ENCODE measurements around the gene KCNJ10.

KCNJ10 gene

GRCh38 chr1:159994896-159995295 is 75.1 kb downstream of the KCNJ10 start:
- Histone ChIP-seq H4K8ac (ENCODE audit: low read depth, low read length) (no peak overlapping the region), H3K79me1 (ENCODE audit: low read depth, low read length) (no peaks in the 10 kb centered on the region), H4K91ac (ENCODE audit: low read depth, low read length, poor library complexity) (no peak overlapping the region), H3K18ac (ENCODE audit: low read length) (no peak overlapping the region), H2BK12ac (ENCODE audit: low read length) (no peak overlapping the region), H3K36me3 (replicated peaks in 1 of 2; ENCODE audit: control insufficient read depth in 2 of 2, insufficient read depth in 2 of 2, low read length in 2 of 2) (no peaks in the 10 kb centered on the region), H3K9me3 (replicated peaks in 1 of 2; ENCODE audit: control insufficient read depth in 2 of 2, insufficient read depth in 1 of 2, low read depth in 1 of 2, low read length in 2 of 2) (peaks cover 0 to 2% of the 10 kb centered on the region in 2 donors), H3K14ac (ENCODE audit: low read length) (no peak overlapping the region), H2BK15ac (ENCODE audit: low read length) (no peak overlapping the region), H3K4me1 (ENCODE audit: control insufficient read depth in 2 of 2, insufficient read depth in 1 of 2, low read depth in 1 of 2, low read length in 2 of 2) (peaks cover 0 to 2% of the 10 kb centered on the region in 2 donors), H3K27ac (replicated peaks; ENCODE audit: low read length) (no peak overlapping the region), H3K9ac (ENCODE audit: low read depth, low read length, poor library complexity) (no peak overlapping the region), H3K4me2 (ENCODE audit: insufficient read depth, low read length, poor library complexity, severe bottlenecking) (no peak overlapping the region), H3K27me3 (ENCODE audit: control insufficient read depth in 3 of 3, insufficient read depth in 3 of 3, low read depth in 1 of 3, low read length in 3 of 3) (peaks cover 0 to 40% (median 2%) of the 10 kb centered on the region in 3 experiments), H2BK120ac (ENCODE audit: low read depth, low read length) (no peak overlapping the region), H3K4me3 (ENCODE audit: low read length in 2 of 2) (no peak overlapping the region), H3K4ac (ENCODE audit: low read length) (no peak overlapping the region), H2BK5ac (ENCODE audit: low read length) (no peak overlapping the region), H2AK5ac (ENCODE audit: low read depth, low read length) (no peak overlapping the region), H3K23ac (ENCODE audit: low read depth, low read length, poor library complexity) (no peak overlapping the region), H2AFZ (ENCODE audit: low read length) (no peak overlapping the region)
- DNase-seq (ENCODE audit: low spot score): no peak
- no CpG with 5 or more reads among the region's 2 CpGs for WGBS, 2 donors (ENCODE audit: extremely low coverage in 2 of 2, insufficient read length in 2 of 2, insufficient replicate concordance in 1 of 2)

- Histone ChIP-seq H3K4me3 (ENCODE audit: low read length in 2 of 2) (no peak overlapping the region), H3K36me3 (replicated peaks in 1 of 2; ENCODE audit: control insufficient read depth in 2 of 2, insufficient read depth in 2 of 2, low read length in 2 of 2) (no peaks in the 10 kb centered on the region), H2BK12ac (ENCODE audit: low read length) (no peak overlapping the region), H2AFZ (ENCODE audit: low read length) (no peak overlapping the region), H2BK5ac (ENCODE audit: low read length) (no peak overlapping the region), H3K9me3 (replicated peaks in 1 of 2; ENCODE audit: control insufficient read depth in 2 of 2, insufficient read depth in 1 of 2, low read depth in 1 of 2, low read length in 2 of 2) (peaks cover 0 to 2% of the 10 kb centered on the region in 2 donors), H3K18ac (ENCODE audit: low read length) (no peak overlapping the region), H4K91ac (ENCODE audit: low read depth, low read length, poor library complexity) (no peak overlapping the region), H3K9ac (ENCODE audit: low read depth, low read length, poor library complexity) (no peak overlapping the region), H3K14ac (ENCODE audit: low read length) (no peak overlapping the region), H4K8ac (ENCODE audit: low read depth, low read length) (no peak overlapping the region), H2AK5ac (ENCODE audit: low read depth, low read length) (no peak overlapping the region), H2BK120ac (ENCODE audit: low read depth, low read length) (no peak overlapping the region), H3K27me3 (ENCODE audit: control insufficient read depth in 3 of 3, insufficient read depth in 3 of 3, low read depth in 1 of 3, low read length in 3 of 3) (peaks cover 0 to 36% (median 2%) of the 10 kb centered on the region in 3 experiments), H3K4me1 (ENCODE audit: control insufficient read depth in 2 of 2, insufficient read depth in 1 of 2, low read depth in 1 of 2, low read length in 2 of 2) (peaks cover 0 to 2% of the 10 kb centered on the region in 2 donors), H3K4ac (ENCODE audit: low read length) (no peak overlapping the region), H2BK15ac (ENCODE audit: low read length) (no peak overlapping the region), H3K4me2 (ENCODE audit: insufficient read depth, low read length, poor library complexity, severe bottlenecking) (no peak overlapping the region), H3K27ac (replicated peaks; ENCODE audit: low read length) (no peak overlapping the region), H3K79me1 (ENCODE audit: low read depth, low read length) (no peaks in the 10 kb centered on the region), H3K23ac (ENCODE audit: low read depth, low read length, poor library complexity) (no peak overlapping the region)
- no CpG with 5 or more reads among the region's 2 CpGs for WGBS, 2 donors (ENCODE audit: extremely low coverage in 2 of 2, insufficient read length in 2 of 2, insufficient replicate concordance in 1 of 2)
- DNase-seq (ENCODE audit: low spot score): no peak
Measured at GRCh38 chr1:159993911-159994310, 76.0 kb downstream of the KCNJ10 start.

- no peak overlapping the region for H3K4ac ChIP-seq (ENCODE audit: low read length)
- H3K14ac ChIP-seq (ENCODE audit: low read length): no peak overlapping the region
- no peak overlapping the region for H3K4me2 ChIP-seq (ENCODE audit: insufficient read depth, low read length, poor library complexity, severe bottlenecking)
- H4K8ac ChIP-seq (ENCODE audit: low read depth, low read length): no peak overlapping the region
- H2BK15ac ChIP-seq (ENCODE audit: low read length): no peak overlapping the region
- H4K91ac ChIP-seq (ENCODE audit: low read depth, low read length, poor library complexity): no peak overlapping the region
- H3K27me3 ChIP-seq (ENCODE audit: control insufficient read depth in 3 of 3, insufficient read depth in 3 of 3, low read depth in 1 of 3, low read length in 3 of 3): peaks cover 0 to 35% (median 2%) of the 10 kb centered on the region in 3 experiments
- H3K9ac ChIP-seq (ENCODE audit: low read depth, low read length, poor library complexity): no peak overlapping the region
- no peak overlapping the region for H2BK5ac ChIP-seq (ENCODE audit: low read length)
- H3K18ac ChIP-seq (ENCODE audit: low read length): no peak overlapping the region
- DNase-seq (ENCODE audit: low spot score): no peak
- H3K79me1 ChIP-seq (ENCODE audit: low read depth, low read length): no peaks in the 10 kb centered on the region
- H3K36me3 ChIP-seq (replicated peaks in 1 of 2; ENCODE audit: control insufficient read depth in 2 of 2, insufficient read depth in 2 of 2, low read length in 2 of 2): no peaks in the 10 kb centered on the region
- peaks cover 0 to 2% of the 10 kb centered on the region in 2 donors for H3K9me3 ChIP-seq (replicated peaks in 1 of 2; ENCODE audit: control insufficient read depth in 2 of 2, insufficient read depth in 1 of 2, low read depth in 1 of 2, low read length in 2 of 2)
- no peak overlapping the region for H3K23ac ChIP-seq (ENCODE audit: low read depth, low read length, poor library complexity)
- no peak overlapping the region for H2BK120ac ChIP-seq (ENCODE audit: low read depth, low read length)
- no peak overlapping the region for H2BK12ac ChIP-seq (ENCODE audit: low read length)
- H3K27ac ChIP-seq (replicated peaks; ENCODE audit: low read length): no peak overlapping the region
- H3K4me3 ChIP-seq (ENCODE audit: low read length in 2 of 2): no peak overlapping the region
- no peak overlapping the region for H2AFZ ChIP-seq (ENCODE audit: low read length)
- WGBS, 2 donors (ENCODE audit: extremely low coverage in 2 of 2, insufficient read length in 2 of 2, insufficient replicate concordance in 1 of 2): no CpG with 5 or more reads among the region's 1 CpG
- peaks cover 0 to 2% of the 10 kb centered on the region in 2 donors for H3K4me1 ChIP-seq (ENCODE audit: control insufficient read depth in 2 of 2, insufficient read depth in 1 of 2, low read depth in 1 of 2, low read length in 2 of 2)
- no peak overlapping the region for H2AK5ac ChIP-seq (ENCODE audit: low read depth, low read length)
Measured at GRCh38 chr1:159992161-159992560, 77.8 kb downstream of the KCNJ10 start.

- Histone ChIP-seq H2AFZ (ENCODE audit: low read length) (no peak overlapping the region), H3K79me1 (ENCODE audit: low read depth, low read length) (no peaks in the 10 kb centered on the region), H2BK12ac (ENCODE audit: low read length) (no peak overlapping the region), H3K23ac (ENCODE audit: low read depth, low read length, poor library complexity) (no peak overlapping the region), H2BK5ac (ENCODE audit: low read length) (no peak overlapping the region), H3K4ac (ENCODE audit: low read length) (no peak overlapping the region), H4K91ac (ENCODE audit: low read depth, low read length, poor library complexity) (no peak overlapping the region), H3K18ac (ENCODE audit: low read length) (no peak overlapping the region), H3K14ac (ENCODE audit: low read length) (no peak overlapping the region), H3K4me1 (ENCODE audit: control insufficient read depth in 2 of 2, insufficient read depth in 1 of 2, low read depth in 1 of 2, low read length in 2 of 2) (peaks cover 0 to 2% of the 10 kb centered on the region in 2 donors), H3K27ac (replicated peaks; ENCODE audit: low read length) (no peak overlapping the region), H2AK5ac (ENCODE audit: low read depth, low read length) (no peak overlapping the region), H3K27me3 (ENCODE audit: control insufficient read depth in 3 of 3, insufficient read depth in 3 of 3, low read depth in 1 of 3, low read length in 3 of 3) (peaks cover 0 to 39% (median 2%) of the 10 kb centered on the region in 3 experiments), H2BK120ac (ENCODE audit: low read depth, low read length) (no peak overlapping the region), H2BK15ac (ENCODE audit: low read length) (no peak overlapping the region), H3K9me3 (replicated peaks in 1 of 2; ENCODE audit: control insufficient read depth in 2 of 2, insufficient read depth in 1 of 2, low read depth in 1 of 2, low read length in 2 of 2) (peaks cover 0 to 2% of the 10 kb centered on the region in 2 donors), H3K4me2 (ENCODE audit: insufficient read depth, low read length, poor library complexity, severe bottlenecking) (no peak overlapping the region), H3K9ac (ENCODE audit: low read depth, low read length, poor library complexity) (no peak overlapping the region), H4K8ac (ENCODE audit: low read depth, low read length) (no peak overlapping the region), H3K4me3 (ENCODE audit: low read length in 2 of 2) (no peak overlapping the region), H3K36me3 (replicated peaks in 1 of 2; ENCODE audit: control insufficient read depth in 2 of 2, insufficient read depth in 2 of 2, low read length in 2 of 2) (no peaks in the 10 kb centered on the region)
- no peak for DNase-seq (ENCODE audit: low spot score)
- WGBS, 2 donors (ENCODE audit: extremely low coverage in 2 of 2, insufficient read length in 2 of 2, insufficient replicate concordance in 1 of 2): no CpG with 5 or more reads among the region's 4 CpGs
Measured at GRCh38 chr1:159991513-159991912, 78.4 kb downstream of the KCNJ10 start.

All from neuronal stem cell (in vitro differentiated cells).